Peyer's patch (tissue), 4 donors: ENCODE measurements around the gene HS2ST1. TPM values are rescaled to one million over a fixed set of nuclear protein-coding genes. Genes with fewer than 3 reads are reported as not detected.

Source experiments
- DNase-seq, 3 donors: peaks; one replicate each; pipeline ENCODE4 v3.0.0-alpha.2; 2017 to 2019
- H3K27ac ChIP-seq, 4 donors: fragments of 200-600 bp; sonication (generic); one replicate each; pipeline ENCODE4 v1.5.1; 2016 to 2019
- H3K27me3 ChIP-seq, 2 donors: fragments of 200-600 bp; sonication (generic); one replicate each; pipeline ENCODE4 v1.5.1; 2019
- H3K36me3 ChIP-seq, 3 donors: fragments of 200-600 bp; sonication (generic); one replicate each; pipeline ENCODE4 v1.5.1; 2016 to 2019
- H3K4me1 ChIP-seq, 4 donors: fragments of 200-600 bp; sonication (generic); one replicate each; pipeline ENCODE4 v1.5.1; 2016 to 2019
- H3K4me3 ChIP-seq, 4 donors: fragments of 200-600 bp; sonication (generic); 1 replicate in 3 of 4; 2 replicates in 1 of 4; pipeline ENCODE4 v1.5.1; 2016 to 2019; ENCODE audit warnings: mild to moderate bottlenecking in 1 of 4
- H3K9me3 ChIP-seq, 4 donors: fragments of 200-600 bp; sonication (generic); one replicate each; pipeline ENCODE4 v1.5.1; 2016 to 2019; ENCODE audit warnings: mild to moderate bottlenecking in 1 of 4
- POLR2A ChIP-seq, 2 donors: fragments of 450-650 bp; IDR thresholded peaks; one replicate each; pipeline ENCODE4 v1.5.1; 2017; ENCODE audit warnings: antibody characterized with exemption in 2 of 2, mild to moderate bottlenecking in 2 of 2, moderate library complexity in 2 of 2
- total RNA-seq, 4 donors: library from RNA; depleted of rRNA; stranded (reverse); fragments of >200 nt; gene quantifications; one replicate each; pipeline ENCODE4 v1.1.0, GENCODE V29; 2016
- TF ChIP-seq, protein P1 (sequence below), 6 experiments: fragments of 450-650 bp in 4 of 6; fragments of 200-600 bp in 2 of 6; sonication (generic) in 1 of 6; IDR thresholded peaks; one replicate each; pipeline ENCODE4 v1.5.1; 2017 to 2019; ENCODE audit warnings: antibody characterized with exemption in 6 of 6, mild to moderate bottlenecking in 3 of 6, moderate library complexity in 1 of 6

HS2ST1 gene
- total RNA-seq, 4 donors from 2014 or later = 9.1 to 14.9 (median 10.3) TPM

DNA sequence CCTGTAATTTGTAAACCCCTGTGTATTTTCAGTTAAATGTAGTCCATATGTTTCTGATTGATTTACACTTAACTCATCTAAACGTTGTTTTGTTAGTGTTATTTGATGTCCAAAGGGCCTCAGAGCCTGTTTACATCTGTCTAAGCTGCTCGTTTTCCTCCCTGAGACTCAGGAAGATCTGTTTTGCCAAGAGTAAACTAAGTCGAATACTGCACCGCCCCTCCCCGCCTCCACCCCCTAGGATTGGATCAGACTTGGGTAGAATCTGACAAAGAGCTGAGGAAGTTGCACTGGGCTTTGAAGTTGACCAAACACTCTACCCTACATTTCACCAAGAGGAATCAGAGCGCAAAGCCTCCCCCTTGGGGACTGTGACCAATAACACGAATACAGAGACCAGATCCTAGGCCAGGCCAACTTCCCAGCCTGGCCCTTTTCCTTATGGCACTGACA lies 207.3 kb downstream of the HS2ST1 start:
- Histone ChIP-seq H3K27me3 (no peaks in the 10 kb centered on the region), H3K4me1 (no peaks in the 10 kb centered on the region), H3K27ac (no peak overlapping the region), H3K36me3 (no peaks in the 10 kb centered on the region), H3K9me3 (no peaks in the 10 kb centered on the region), H3K4me3 (no peak overlapping the region)
- no peak for TF ChIP-seq POLR2A (IDR thresholded peaks at IDR 0.05)
- TF ChIP-seq, protein P1, sequence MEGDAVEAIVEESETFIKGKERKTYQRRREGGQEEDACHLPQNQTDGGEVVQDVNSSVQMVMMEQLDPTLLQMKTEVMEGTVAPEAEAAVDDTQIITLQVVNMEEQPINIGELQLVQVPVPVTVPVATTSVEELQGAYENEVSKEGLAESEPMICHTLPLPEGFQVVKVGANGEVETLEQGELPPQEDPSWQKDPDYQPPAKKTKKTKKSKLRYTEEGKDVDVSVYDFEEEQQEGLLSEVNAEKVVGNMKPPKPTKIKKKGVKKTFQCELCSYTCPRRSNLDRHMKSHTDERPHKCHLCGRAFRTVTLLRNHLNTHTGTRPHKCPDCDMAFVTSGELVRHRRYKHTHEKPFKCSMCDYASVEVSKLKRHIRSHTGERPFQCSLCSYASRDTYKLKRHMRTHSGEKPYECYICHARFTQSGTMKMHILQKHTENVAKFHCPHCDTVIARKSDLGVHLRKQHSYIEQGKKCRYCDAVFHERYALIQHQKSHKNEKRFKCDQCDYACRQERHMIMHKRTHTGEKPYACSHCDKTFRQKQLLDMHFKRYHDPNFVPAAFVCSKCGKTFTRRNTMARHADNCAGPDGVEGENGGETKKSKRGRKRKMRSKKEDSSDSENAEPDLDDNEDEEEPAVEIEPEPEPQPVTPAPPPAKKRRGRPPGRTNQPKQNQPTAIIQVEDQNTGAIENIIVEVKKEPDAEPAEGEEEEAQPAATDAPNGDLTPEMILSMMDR (IDR thresholded peaks at IDR 0.05) = no peak
- DNase-seq = no peak

DNA sequence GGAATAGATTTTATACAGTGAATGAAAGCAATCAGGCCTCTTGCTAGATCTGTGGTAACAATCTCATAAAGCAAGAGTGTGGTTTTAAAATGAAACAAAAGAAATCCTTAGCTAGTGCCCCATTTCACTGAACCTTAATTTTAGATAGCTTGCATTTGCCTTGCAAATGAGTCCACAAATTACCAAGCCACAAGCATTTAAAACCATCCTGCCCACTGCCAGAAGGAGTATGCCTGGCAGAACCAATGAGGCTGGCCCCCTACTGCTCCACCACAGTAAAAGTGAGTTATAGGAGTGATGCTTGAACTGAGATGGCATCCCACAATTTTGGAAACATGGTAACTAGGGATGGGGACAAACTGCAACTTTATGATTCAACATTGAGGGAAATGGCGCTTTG lies 207.8 kb downstream of the HS2ST1 start:
- TF ChIP-seq POLR2A (IDR thresholded peaks at IDR 0.05) = no peak
- TF ChIP-seq, protein P1 (IDR thresholded peaks at IDR 0.05) = no peak

DNA sequence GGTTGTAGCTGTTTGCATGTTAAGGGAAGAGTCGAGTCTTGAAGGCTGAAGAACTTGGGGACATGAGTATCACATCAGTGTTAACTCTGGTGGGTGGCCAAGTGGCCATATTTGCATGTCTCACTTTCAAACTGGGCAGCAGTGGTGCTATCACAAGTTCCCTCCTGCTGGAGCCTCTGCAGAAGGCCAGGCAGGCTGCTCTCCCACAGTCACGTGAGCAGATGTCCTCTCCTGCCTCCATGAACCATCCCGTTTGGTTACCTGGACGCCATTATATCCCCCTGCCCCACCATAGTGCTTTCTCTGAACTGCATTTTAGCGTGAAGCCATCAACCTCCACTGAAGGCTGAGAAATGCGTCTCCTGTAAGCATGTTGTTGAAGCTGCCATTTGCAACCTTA lies 209.2 kb downstream of the HS2ST1 start:
- TF ChIP-seq POLR2A (IDR thresholded peaks at IDR 0.05) = no peak
- TF ChIP-seq, protein P1 (IDR thresholded peaks at IDR 0.05) = no peak
- Histone ChIP-seq H3K27ac (no peak overlapping the region), H3K9me3 (no peaks in the 10 kb centered on the region), H3K27me3 (no peaks in the 10 kb centered on the region), H3K4me3 (no peak overlapping the region), H3K36me3 (no peaks in the 10 kb centered on the region), H3K4me1 (no peaks in the 10 kb centered on the region)
- DNase-seq = no peak

More for the DNA sequence above, 207.8 kb downstream of the HS2ST1 start:
- H3K36me3 ChIP-seq = no peaks in the 10 kb centered on the region
- no peaks in the 10 kb centered on the region for H3K4me1 ChIP-seq
- H3K27me3 ChIP-seq = no peaks in the 10 kb centered on the region
- no peak overlapping the region for H3K4me3 ChIP-seq
- H3K27ac ChIP-seq = no peak overlapping the region
- H3K9me3 ChIP-seq = no peaks in the 10 kb centered on the region
- no peak for DNase-seq

DNA sequence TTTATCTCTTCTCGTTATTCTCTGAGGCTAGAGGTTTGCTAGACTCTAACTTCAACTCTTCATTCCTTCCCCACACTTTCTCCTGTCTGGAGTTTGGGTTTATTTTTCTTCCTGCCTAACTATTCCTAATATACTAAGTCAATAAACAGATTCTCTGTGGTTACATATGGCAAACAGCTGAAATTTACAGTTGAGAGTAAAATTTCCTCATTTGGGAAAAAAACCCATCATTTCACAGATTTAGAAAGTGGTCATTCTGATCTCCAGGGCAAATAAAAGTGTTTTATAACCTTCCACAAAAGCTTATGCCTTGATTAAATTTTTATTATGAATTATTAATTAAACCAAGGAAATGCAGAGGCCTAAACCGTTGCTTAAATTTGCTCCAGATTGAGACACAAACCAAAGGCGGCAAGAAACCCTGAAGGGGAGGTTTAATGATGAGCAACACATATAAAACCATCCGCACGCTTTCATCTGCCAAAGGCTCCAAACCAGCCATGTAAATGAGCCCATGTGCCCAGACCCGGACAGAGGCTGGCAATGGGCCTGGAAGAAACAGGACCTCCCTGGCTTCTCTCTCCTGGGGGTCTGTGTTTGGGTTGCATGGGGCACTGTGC lies 212.6 kb downstream of the HS2ST1 start:
- no peak for TF ChIP-seq POLR2A (IDR thresholded peaks at IDR 0.05)
- TF ChIP-seq, protein P1 (IDR thresholded peaks at IDR 0.05) = no peak
- Histone ChIP-seq H3K27ac (no peak overlapping the region), H3K9me3 (no peaks in the 10 kb centered on the region), H3K36me3 (no peaks in the 10 kb centered on the region), H3K4me3 (no peak overlapping the region), H3K4me1 (peaks cover 0 to under 1% (median 0%) of the 10 kb centered on the region in 4 donors), H3K27me3 (no peaks in the 10 kb centered on the region)
- DNase-seq = no peak

DNA sequence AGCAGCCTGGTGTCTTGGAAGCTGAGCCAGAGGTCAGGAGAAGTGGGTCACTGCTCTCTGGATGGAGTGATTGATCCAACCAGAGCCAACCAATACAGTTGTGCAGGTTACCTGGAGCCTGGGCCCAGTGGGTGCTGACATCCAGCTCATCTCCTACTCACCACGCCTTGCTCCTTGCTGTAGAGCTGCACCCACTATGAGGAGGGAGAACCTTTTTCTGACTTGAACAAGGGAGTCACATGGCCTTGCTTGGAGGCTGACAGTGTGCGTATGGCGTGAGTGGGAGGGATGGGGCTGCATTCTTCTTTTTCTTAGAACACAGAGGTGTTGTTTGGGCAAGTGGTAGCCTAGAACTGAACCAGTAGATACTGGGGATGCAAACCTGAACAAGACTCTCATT lies 213.1 kb downstream of the HS2ST1 start:
- Histone ChIP-seq H3K4me3 (no peak overlapping the region), H3K36me3 (no peaks in the 10 kb centered on the region), H3K9me3 (no peaks in the 10 kb centered on the region), H3K27me3 (no peaks in the 10 kb centered on the region), H3K27ac (no peak overlapping the region), H3K4me1 (peaks cover 0 to 6% (median 0%) of the 10 kb centered on the region in 4 donors)
- TF ChIP-seq, protein P1 (IDR thresholded peaks at IDR 0.05) = no peak
- no peak for TF ChIP-seq POLR2A (IDR thresholded peaks at IDR 0.05)
- no peak for DNase-seq
